ENCODE data around the gene MUS81.

DNA sequence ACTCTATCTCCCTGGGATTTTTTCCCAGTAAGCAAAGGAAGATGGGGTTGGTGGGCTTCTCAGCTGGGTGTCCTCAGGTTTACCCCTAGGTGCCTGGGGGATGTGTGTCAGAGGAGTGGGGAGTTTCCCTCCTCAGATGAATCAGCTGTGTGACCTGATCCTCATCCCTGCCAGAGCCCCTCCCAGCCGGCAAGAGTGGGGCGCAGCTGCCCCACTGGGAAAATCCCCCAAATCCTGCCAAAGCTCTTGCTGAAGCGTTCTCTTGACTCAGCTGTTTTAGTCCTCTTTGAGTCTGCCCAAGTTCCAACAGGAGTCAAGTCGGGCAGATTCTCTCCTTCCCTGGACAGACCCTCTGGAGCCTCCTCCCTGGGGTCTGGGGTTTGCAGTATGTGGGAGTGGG is 52.6 kb downstream of the MUS81 start:
- TF ChIP-seq, protein P1, sequence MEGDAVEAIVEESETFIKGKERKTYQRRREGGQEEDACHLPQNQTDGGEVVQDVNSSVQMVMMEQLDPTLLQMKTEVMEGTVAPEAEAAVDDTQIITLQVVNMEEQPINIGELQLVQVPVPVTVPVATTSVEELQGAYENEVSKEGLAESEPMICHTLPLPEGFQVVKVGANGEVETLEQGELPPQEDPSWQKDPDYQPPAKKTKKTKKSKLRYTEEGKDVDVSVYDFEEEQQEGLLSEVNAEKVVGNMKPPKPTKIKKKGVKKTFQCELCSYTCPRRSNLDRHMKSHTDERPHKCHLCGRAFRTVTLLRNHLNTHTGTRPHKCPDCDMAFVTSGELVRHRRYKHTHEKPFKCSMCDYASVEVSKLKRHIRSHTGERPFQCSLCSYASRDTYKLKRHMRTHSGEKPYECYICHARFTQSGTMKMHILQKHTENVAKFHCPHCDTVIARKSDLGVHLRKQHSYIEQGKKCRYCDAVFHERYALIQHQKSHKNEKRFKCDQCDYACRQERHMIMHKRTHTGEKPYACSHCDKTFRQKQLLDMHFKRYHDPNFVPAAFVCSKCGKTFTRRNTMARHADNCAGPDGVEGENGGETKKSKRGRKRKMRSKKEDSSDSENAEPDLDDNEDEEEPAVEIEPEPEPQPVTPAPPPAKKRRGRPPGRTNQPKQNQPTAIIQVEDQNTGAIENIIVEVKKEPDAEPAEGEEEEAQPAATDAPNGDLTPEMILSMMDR (IDR thresholded peaks at IDR 0.05; ENCODE audit: borderline replicate concordance, extremely low read depth, low read length, poor library complexity, severe bottlenecking) = no peak
- no peak for TF ChIP-seq EZH2 (IDR thresholded peaks at IDR 0.05; ENCODE audit: borderline replicate concordance, low read depth, low read length, severe bottlenecking)
